Heart left ventricle (tissue), 13 donors: Measurements from ENCODE around the gene POMT1.

Experiments used
- CTCF ChIP-seq, 12 donors: fragments of 200-600 bp; sonication (generic) in 4 of 12; IDR thresholded peaks; one replicate each; pipeline versions ENCODE4 v1.5.0 to v1.8.0; 2018 to 2022; ENCODE audit warnings: antibody characterized with exemption in 12 of 12, mild to moderate bottlenecking in 5 of 12
- POLR2A ChIP-seq, 2 donors: fragments of 450-650 bp; IDR thresholded peaks; one replicate each; pipeline ENCODE4 v1.6.1; 2017; ENCODE audit warnings: antibody characterized with exemption in 2 of 2, mild to moderate bottlenecking in 2 of 2, moderate library complexity in 2 of 2
- donor health status: ischemic (EF 13 %, LVEDD 7.1; RV severe dilation, severe dysfunction).
- donor health status: DM: no; HTN: yes; CAD: no.
- donor health status: DM: no; HTN: no; CAD: no.
- donor health status: ischemic (EF 25% LVEDD 6.9; RV normal size, moderate dysfunction).
- donor health status: ischemic (EF 25% LVEDD 5.7; RV mildly dilated, moderate dysfunction).
- donor health status: ischemic (EF 35%, LVEDD 5.7; RV mildly dilated, moderate dysfunction).
- donor health status: nonischemic (EF 11% LVEDD 7.7; RV severe dilation, severe dysfunction).
- donor health status: DM: yes; HTN: yes; CAD: no.
- donor health status: PGD.
- donor health status: ischemic (EF 29% LVEDD 5.4; RV normal size, mild dysfunction).
- donor health status: nonischemic (EF 23%, LVEDD 6.1; RV moderate dilation, normal function).

DNA sequence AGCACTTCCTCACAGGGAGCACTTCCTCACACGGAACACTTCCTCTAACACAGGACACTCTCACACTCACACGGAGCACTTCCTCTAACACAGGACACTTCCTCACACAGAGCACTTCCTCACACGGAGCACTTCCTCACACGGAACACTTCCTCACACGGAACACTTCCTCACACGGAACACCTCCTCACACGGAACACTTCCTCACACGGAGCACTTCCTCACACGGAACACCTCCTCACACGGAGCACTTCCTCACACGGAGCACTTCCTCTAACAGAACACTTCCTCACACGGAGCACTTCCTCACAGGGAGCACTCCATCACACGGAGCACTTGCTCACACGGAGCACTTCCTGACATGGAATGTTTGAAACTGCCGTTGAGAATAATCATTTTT is 13.4 kb downstream of the POMT1 start:
- no peak for TF ChIP-seq CTCF (IDR thresholded peaks at IDR 0.05)
- no peak for TF ChIP-seq POLR2A (IDR thresholded peaks at IDR 0.05)
